GM21367 (cell line): ENCODE measurements around the gene ZFP1.

Source experiments
- ATAC-seq: cut with Tn5 transposase; IDR thresholded peaks from one replicate; pipeline ENCODE4 v1.9.1; 2021; ENCODE audit not compliant: unreplicated experiment

The ZFP1 gene

GRCh38 chr16:75148311-75149195 lies at the start of gene ZFP1:
TSS of gene ZFP1 (plus strand) at chr16:75148524. CDS start at chr16:75152952, 4,428 bp downstream.
- peak; percentile 74 for ATAC-seq

GRCh38 chr16:75099075-75099667 lies 49.2 kb upstream of the ZFP1 start:
- no peak for ATAC-seq

GRCh38 chr16:75099738-75100602 lies 48.4 kb upstream of the ZFP1 start:
- ATAC-seq: peak; percentile 64

GRCh38 chr16:75100603-75100990 lies 47.7 kb upstream of the ZFP1 start:
- ATAC-seq: no peak

- no peak for ATAC-seq
These were observed 46.7 kb upstream of the ZFP1 start for GRCh38 chr16:75101635-75102034.

GRCh38 chr16:75102595-75102994 lies 45.7 kb upstream of the ZFP1 start:
- no peak for ATAC-seq

GRCh38 chr16:75103994-75104393 lies 44.3 kb upstream of the ZFP1 start:
- ATAC-seq: no peak

- no peak for ATAC-seq
These were observed 43.5 kb upstream of the ZFP1 start for GRCh38 chr16:75104836-75105235.

- no peak for ATAC-seq
These were observed 42.8 kb upstream of the ZFP1 start for GRCh38 chr16:75105306-75106061.

GRCh38 chr16:75106351-75107274 lies 41.7 kb upstream of the ZFP1 start:
- no peak for ATAC-seq

- no peak for ATAC-seq
These were observed 40.8 kb upstream of the ZFP1 start for GRCh38 chr16:75107505-75107904.

GRCh38 chr16:75108792-75109731 lies 39.3 kb upstream of the ZFP1 start:
- ATAC-seq: no peak

- ATAC-seq: no peak
These were observed 38.5 kb upstream of the ZFP1 start for GRCh38 chr16:75109732-75110243.

GRCh38 chr16:75110637-75111513 lies 37.4 kb upstream of the ZFP1 start:
- ATAC-seq: peak; percentile 59

- no peak for ATAC-seq
These were observed 36.8 kb upstream of the ZFP1 start for GRCh38 chr16:75111514-75111940.

GRCh38 chr16:75111961-75112733 lies 36.2 kb upstream of the ZFP1 start:
- no peak for ATAC-seq
